Stimulated activated CD8-positive, alpha-beta memory T cell treated with anti-CD3 and anti-CD28 coated beads, Interleukin-15, amount 100 ng/mL, for 48 hours (primary cell): ENCODE measurements around the gene MICAL3.

Source experiments
- DNase-seq, 2 donors: peaks; one replicate each; pipeline ENCODE4 v3.0.0-alpha.2; 2020; ENCODE audit warnings: low read depth in 2 of 2

The MICAL3 gene

DNA sequence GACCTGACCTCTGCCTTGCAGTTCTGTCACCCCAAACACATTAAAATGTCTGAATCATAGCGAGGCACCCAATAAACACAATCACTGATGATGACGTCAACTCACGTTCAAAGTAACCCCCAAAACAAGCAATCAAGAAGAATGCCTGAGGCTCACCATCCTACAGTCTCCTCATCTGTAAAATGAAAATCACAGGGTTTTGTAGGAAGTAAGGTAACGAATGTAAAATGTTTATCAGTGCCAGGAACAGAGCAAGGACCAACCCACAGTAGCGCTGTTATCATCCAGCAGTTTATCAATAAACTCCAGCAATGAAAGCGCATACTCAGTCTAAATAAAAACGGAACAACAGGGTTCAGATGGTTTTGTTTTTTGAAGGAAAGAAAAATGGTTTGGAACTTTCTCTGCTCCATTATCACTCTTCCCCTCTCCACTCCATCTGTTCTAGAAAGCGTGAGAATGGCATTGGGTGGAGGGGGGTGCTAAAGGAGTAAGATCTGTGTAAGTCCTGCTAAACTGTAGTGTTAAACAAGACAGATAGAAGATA, 110.5 kb downstream of the MICAL3 start:
- no peak for DNase-seq

- no peak for DNase-seq
Measured at GRCh38 chr22:17912945-17913721, 111.2 kb downstream of the MICAL3 start.

DNA sequence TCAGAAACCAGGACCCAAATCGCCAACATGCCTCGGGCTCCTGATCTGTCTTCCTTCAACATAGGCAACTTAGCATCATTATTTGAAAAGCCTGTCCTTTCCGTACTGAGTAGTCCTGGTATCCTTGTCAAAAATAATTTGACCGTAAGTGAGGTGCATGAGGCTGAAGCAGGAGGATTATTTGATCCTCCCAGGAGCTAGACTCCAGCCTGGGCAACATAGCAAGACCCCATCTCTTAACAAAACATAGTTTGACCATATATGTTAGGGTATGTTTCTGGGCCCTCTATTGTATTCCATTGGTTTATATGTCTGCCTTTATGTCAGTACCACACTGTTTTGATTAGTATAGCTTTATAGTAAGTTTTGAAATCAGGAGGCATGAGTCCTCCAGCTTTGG, 112.5 kb downstream of the MICAL3 start:
- no peak for DNase-seq

DNA sequence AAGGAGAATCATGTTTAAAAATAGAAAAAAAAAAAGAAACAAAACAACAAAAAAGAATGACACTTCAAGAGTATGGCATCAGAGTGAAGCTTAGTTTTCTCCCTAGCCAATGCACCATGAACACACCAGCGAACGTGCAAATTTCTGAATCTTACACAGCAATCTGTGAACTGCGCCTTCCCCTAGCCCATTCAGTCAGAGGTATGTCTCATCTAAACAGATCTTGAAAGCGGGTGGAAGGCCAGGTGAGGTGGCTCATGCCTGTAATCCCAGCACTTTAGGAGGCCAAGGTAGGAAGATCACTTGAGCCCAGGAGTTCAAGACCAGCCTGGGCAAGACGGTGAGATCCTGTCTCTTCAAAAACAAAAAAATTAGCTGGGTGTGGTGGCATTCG, 113.1 kb downstream of the MICAL3 start:
- DNase-seq, result no peak

GRCh38 chr22:17910561-17911311, 113.6 kb downstream of the MICAL3 start:
- DNase-seq, result no peak

- no peak for DNase-seq
Measured at GRCh38 chr22:17907748-17908051, 116.7 kb downstream of the MICAL3 start.

GRCh38 chr22:17906978-17907747, 117.2 kb downstream of the MICAL3 start:
- no peak for DNase-seq

DNA sequence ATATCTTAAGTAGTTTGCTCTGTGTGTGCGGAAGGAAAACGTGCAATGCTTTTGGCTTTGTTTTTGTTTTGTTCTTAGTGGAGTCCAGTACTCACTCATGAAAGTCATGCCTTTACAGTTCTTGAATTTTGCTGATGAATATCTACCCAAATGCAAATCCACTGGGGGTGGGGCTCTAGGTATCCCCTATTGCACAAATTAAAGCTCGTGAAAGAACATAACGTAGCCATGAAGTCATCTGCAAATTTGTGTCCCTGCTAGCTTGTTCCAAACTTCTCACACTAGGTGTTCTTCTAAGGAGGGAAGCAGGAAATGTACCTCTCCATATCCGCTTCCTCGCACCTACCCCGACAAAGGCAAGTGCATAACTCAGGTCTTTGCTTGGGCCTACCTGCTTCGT, 118.9 kb downstream of the MICAL3 start:
- DNase-seq, result no peak

DNA sequence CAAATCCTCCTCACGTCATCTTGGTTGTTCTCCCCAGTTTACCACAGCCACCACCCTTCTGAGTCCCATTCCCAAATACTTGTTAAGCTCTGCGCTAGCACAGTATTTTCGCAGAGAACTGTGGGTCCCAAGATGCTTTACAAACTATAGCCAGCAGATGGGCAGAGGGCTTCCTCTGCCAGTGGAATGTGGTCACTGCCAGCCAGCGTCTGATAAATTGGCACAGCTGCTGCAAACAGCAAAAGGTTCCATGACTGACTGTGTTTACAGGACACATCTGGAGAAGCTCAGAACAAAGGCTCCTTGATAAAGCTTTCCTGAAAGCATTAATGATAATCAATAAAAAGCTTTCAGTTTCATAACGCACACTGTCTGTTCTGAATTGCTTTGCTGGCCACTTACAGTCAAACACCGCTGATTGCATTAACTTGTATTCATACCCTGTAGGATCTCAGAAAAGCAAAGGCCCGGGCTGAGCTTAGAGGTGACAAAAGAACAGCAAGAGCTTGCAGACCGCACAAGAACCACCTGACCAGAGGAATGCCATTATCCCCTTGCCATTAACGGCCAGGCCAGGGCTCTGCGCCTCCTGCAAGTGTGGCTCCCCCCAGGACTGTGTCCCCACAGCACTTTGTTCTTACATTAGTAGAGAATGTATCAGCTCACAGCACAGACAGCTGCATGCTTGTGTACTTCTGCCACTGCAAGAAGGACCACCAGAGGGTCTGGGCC, 120.6 kb downstream of the MICAL3 start:
- DNase-seq, result no peak

DNA sequence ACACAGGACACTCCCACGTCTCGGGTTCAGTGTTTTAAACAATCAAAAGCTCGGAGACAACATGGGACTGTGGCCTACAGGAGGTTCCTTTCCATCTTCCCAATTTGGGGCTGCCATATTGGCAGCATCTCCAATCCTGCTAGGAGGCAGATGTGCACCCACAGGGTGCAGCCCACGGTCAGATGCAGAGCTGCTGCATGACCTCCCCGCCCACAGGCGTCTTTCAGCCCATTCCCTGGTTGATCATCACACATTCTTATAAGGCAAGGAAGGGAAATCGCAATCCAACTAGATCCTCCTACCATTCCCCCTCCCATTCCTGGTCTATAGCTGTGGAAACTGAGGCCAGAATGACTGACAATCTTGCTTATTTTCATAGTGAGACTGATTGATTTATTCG, 121.4 kb downstream of the MICAL3 start:
- no peak for DNase-seq

GRCh38 chr22:17898375-17898774, 126.0 kb downstream of the MICAL3 start:
- no peak for DNase-seq

DNA sequence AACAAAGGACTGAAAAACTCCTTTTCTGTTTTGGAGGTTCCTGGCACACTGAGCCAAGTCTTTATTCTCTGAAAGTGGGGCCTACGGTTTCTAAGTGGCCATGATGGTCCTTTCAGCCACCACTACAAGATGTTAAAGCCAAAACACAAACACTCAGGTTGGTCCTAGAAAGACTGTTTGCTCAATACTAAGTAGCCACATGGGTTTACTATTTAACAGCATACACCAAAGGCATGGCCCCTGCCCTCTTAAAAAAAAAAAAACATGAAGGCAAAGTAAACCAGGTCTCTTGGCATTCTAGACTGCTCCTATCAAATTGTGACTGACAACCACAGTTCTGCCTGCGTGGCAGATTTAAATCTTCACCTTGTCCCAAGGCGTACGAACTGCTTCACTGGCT, 126.5 kb downstream of the MICAL3 start:
- DNase-seq, result no peak

DNA sequence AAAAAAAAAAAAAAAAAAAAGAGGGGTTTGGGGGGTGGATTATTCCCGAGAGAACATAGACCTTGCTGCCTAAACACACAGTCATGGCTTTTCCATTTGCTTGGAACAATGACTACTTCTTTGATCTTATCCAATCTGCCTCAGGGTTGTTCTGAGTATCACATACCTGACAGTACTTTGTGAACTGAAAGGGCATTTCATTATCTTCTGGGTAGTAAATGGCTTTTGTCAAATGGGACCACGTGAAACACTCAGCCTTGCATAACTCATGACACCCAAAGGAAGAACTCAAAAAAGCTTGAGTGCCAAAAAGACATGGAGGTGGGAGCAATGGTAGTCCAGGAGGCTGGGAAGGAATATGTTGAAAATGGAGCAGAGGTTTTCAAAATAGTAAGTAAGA, 126.9 kb downstream of the MICAL3 start:
- DNase-seq, result no peak

GRCh38 chr22:17896586-17896985, 127.8 kb downstream of the MICAL3 start:
- DNase-seq, result no peak

DNA sequence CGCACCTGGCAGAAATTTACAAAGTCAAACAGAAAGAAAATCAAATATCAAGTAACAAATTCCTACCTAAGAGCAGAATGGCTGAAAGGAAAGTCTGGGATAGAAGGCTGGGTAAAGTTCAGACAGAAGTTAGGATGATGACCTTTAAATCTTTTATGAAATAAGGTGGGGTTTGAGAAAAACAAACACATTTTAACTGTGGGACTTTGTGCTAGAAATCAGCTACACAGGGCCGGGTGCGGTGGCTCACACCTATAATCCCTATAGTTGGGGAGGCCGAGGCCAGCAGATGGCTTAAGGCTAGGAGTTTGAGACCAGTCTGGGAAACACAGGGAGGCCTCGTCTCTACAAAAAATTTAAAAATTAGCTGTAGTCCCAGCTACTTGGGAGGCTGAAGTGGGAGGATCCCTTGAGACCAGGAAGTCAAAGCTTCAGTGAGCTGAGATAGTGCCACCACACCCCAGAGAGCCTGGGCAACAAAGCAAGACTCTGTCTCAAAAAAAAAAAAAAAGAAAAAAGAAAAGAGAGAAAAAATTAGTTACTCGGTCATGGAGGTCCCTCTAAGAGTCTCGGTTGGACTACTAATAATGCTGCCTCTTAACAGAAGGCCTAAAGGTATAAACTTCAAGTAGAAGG, 130.3 kb downstream of the MICAL3 start:
- no peak for DNase-seq

GRCh38 chr22:17892376-17892775, 132.0 kb downstream of the MICAL3 start:
- DNase-seq, result no peak

- DNase-seq, result no peak
Measured at GRCh38 chr22:17891481-17892167, 132.7 kb downstream of the MICAL3 start.

DNA sequence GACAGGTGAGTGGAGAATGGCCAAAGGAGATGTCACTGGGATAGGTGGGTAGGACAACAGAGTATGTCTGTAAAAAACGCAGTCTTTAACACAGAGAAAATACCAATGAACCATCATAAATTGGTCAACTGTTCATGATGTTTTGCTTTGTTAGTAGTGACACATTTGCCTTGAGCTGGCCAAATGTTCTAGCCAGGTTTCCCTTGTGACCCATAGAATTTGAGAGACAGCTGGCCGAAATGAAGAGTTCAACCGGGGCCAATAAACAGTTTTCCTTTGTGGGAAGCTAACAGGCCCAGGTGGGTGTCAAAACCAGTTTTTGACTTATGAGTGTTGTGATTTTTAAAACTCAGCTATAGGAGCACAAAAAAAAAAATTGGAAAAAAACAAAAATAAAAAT, 133.5 kb downstream of the MICAL3 start:
- DNase-seq, result no peak

- no peak for DNase-seq
Measured at GRCh38 chr22:17890245-17890671, 134.1 kb downstream of the MICAL3 start.

- no peak for DNase-seq
Measured at GRCh38 chr22:17888855-17889254, 135.5 kb downstream of the MICAL3 start.

DNA sequence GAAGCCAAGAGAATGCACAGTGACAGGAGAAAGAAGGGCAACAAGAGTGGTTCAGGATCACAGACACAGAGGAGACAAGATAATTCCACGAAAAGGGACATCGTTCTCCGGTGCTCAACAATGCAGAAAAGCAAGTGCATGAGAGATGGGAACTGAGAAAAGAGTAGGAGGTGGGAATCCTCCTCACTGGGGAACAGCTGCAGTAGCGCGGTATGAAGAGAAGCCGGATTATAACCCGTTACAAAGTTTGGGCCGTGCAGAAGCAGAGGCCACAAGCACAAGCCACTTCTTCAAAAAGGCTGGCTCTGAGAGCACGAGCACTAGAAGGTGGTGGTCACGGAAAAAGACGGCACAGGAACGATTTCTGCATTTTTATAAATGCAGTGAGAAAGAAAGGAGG, 135.9 kb downstream of the MICAL3 start:
- DNase-seq, result no peak
